ENCODE data around the gene TDRD7. TPM values are rescaled to one million over a fixed set of nuclear protein-coding genes. Genes with fewer than 3 reads are reported as not detected.

The TDRD7 gene
- total RNA-seq (2014; rRNA removed; shearing (Covaris generic)), result 37.5 and 46.9 TPM in 2 replicates

- peak; percentile 73 for DNase-seq (ENCODE audit: low read depth)
Observed at GRCh38 chr9:97411789-97412625, at the start of gene TDRD7. TDRD7 (plus strand) TSS chr9:97412096; CDS start chr9:97428466, 16,370 bp downstream.

- DNase-seq (ENCODE audit: low read depth), result no peak
Observed at GRCh38 chr9:97362777-97363545, 48.9 kb upstream of the TDRD7 start.

GRCh38 chr9:97363661-97364299, 48.1 kb upstream of the TDRD7 start:
- no peak for DNase-seq (ENCODE audit: low read depth)

- no peak for DNase-seq (ENCODE audit: low read depth)
Observed at GRCh38 chr9:97364769-97365490, 47.0 kb upstream of the TDRD7 start.

- no peak for DNase-seq (ENCODE audit: low read depth)
Observed at GRCh38 chr9:97365634-97366033, 46.3 kb upstream of the TDRD7 start.

GRCh38 chr9:97366476-97366875, 45.4 kb upstream of the TDRD7 start:
- DNase-seq (ENCODE audit: low read depth), result no peak

- DNase-seq (ENCODE audit: low read depth), result no peak
Observed at GRCh38 chr9:97366889-97367288, 45.0 kb upstream of the TDRD7 start.

GRCh38 chr9:97367729-97368128, 44.2 kb upstream of the TDRD7 start:
- DNase-seq (ENCODE audit: low read depth), result no peak

GRCh38 chr9:97368964-97369363, 42.9 kb upstream of the TDRD7 start:
- DNase-seq (ENCODE audit: low read depth), result no peak

- no peak for DNase-seq (ENCODE audit: low read depth)
Observed at GRCh38 chr9:97372580-97372979, 39.3 kb upstream of the TDRD7 start.

GRCh38 chr9:97373331-97373730, 38.6 kb upstream of the TDRD7 start:
- no peak for DNase-seq (ENCODE audit: low read depth)

- no peak for DNase-seq (ENCODE audit: low read depth)
Observed at GRCh38 chr9:97374811-97375210, 37.1 kb upstream of the TDRD7 start.

GRCh38 chr9:97376902-97377301, 35.0 kb upstream of the TDRD7 start:
- no peak for DNase-seq (ENCODE audit: low read depth)

- DNase-seq (ENCODE audit: low read depth), result no peak
Observed at GRCh38 chr9:97382099-97382718, 29.7 kb upstream of the TDRD7 start.

GRCh38 chr9:97384406-97385262, 27.3 kb upstream of the TDRD7 start:
- no peak for DNase-seq (ENCODE audit: low read depth)

- DNase-seq (ENCODE audit: low read depth), result no peak
Observed at GRCh38 chr9:97385626-97386264, 26.2 kb upstream of the TDRD7 start.

- DNase-seq (ENCODE audit: low read depth), result no peak
Observed at GRCh38 chr9:97386265-97386633, 25.6 kb upstream of the TDRD7 start.

- peak; percentile 73 for DNase-seq (ENCODE audit: low read depth)
Observed at GRCh38 chr9:97386733-97387503, 25.0 kb upstream of the TDRD7 start.

GRCh38 chr9:97387504-97387886, 24.4 kb upstream of the TDRD7 start:
- no peak for DNase-seq (ENCODE audit: low read depth)
